Liver (tissue), 9 donors: ENCODE results near the gene DPEP3. TPM values are rescaled to one million over a fixed set of nuclear protein-coding genes. Genes with fewer than 3 reads are reported as not detected.
A peak's percentile ranks its signal among the peaks of the same experiment; 100 is the strongest.

Experiments used
- DNase-seq: peaks from one replicate; pipeline ENCODE4 v3.0.0-alpha.2; 2017; ENCODE audit warnings: low spot score
- H3K27ac ChIP-seq, 2 donors: one replicate each; pipeline ENCODE4 v1.7.0; 2013; ENCODE audit warnings: inconsistent platforms in 2 of 2, low read length in 2 of 2, control low read depth in 1 of 2, low read depth in 1 of 2, mild to moderate bottlenecking in 1 of 2
- H3K27me3 ChIP-seq, 4 donors: one replicate each; pipeline versions ENCODE4 v1.6.1 to v1.7.0; 2013; ENCODE audit warnings: low read length in 3 of 4, inconsistent platforms in 1 of 4, mild to moderate bottlenecking in 1 of 4, moderate library complexity in 1 of 4; ENCODE audit not compliant: control insufficient read depth in 4 of 4, insufficient read depth in 4 of 4
- H3K36me3 ChIP-seq, 4 donors: one replicate each; pipeline versions ENCODE4 v1.6.1 to v1.7.0; 2013; ENCODE audit warnings: low read length in 3 of 4, mild to moderate bottlenecking in 3 of 4, low read depth in 1 of 4, moderate library complexity in 1 of 4; ENCODE audit not compliant: control insufficient read depth in 4 of 4, insufficient read depth in 3 of 4
- H3K4me1 ChIP-seq, 4 donors: one replicate each; pipeline versions ENCODE4 v1.6.1 to v1.7.0; 2013; ENCODE audit warnings: low read length in 3 of 4, mild to moderate bottlenecking in 3 of 4, moderate library complexity in 1 of 4; ENCODE audit not compliant: control insufficient read depth in 4 of 4, insufficient read depth in 4 of 4
- H3K4me3 ChIP-seq, 3 donors: one replicate each; pipeline versions ENCODE4 v1.6.1 to v1.7.0; 2013; ENCODE audit warnings: low read length in 3 of 3, control low read depth in 1 of 3, low read depth in 1 of 3, mild to moderate bottlenecking in 1 of 3
- H3K9ac ChIP-seq, 2 donors: one replicate each; pipeline ENCODE4 v1.7.0; 2013; ENCODE audit warnings: low read length in 2 of 2, mild to moderate bottlenecking in 2 of 2, moderate library complexity in 2 of 2, control low read depth in 1 of 2, low read depth in 1 of 2
- H3K9me3 ChIP-seq, 4 donors: one replicate each; pipeline versions ENCODE4 v1.6.1 to v1.7.0; 2013; ENCODE audit warnings: low read length in 3 of 4; ENCODE audit not compliant: control insufficient read depth in 4 of 4
- EGR1 ChIP-seq, 2 donors: IDR thresholded peaks; 2 replicates each; pipeline ENCODE4 v1.6.1; 2016 to 2018; ENCODE audit warnings: antibody characterized with exemption in 2 of 2, low read depth in 2 of 2
- FOXA1 ChIP-seq: IDR thresholded peaks from 2 replicates; pipeline ENCODE4 v1.6.1; 2016; ENCODE audit warnings: antibody characterized with exemption
- FOXA2 ChIP-seq: IDR thresholded peaks from 2 replicates; pipeline ENCODE4 v1.6.1; 2016; ENCODE audit warnings: antibody characterized with exemption
- GABPA ChIP-seq, 2 donors: IDR thresholded peaks in 1 of 2; conservative IDR thresholded peaks in 1 of 2; 2 replicates each; pipeline ENCODE4 v1.6.1; 2016; ENCODE audit warnings: antibody characterized with exemption in 2 of 2, mild to moderate bottlenecking in 1 of 2, moderate library complexity in 1 of 2
- HNF4A ChIP-seq, 2 donors: conservative IDR thresholded peaks; 2 replicates each; pipeline ENCODE4 v1.6.1; 2016; ENCODE audit warnings: antibody characterized with exemption in 2 of 2, mild to moderate bottlenecking in 2 of 2
- HNF4G ChIP-seq: IDR thresholded peaks from 2 replicates; pipeline ENCODE4 v1.6.1; 2016; ENCODE audit warnings: antibody characterized with exemption
- JUND ChIP-seq, 2 donors: IDR thresholded peaks; 2 replicates each; pipeline ENCODE4 v1.6.1; 2016; ENCODE audit warnings: antibody characterized with exemption in 2 of 2
- NR2F2 ChIP-seq: IDR thresholded peaks from 2 replicates; pipeline ENCODE4 v1.6.1; 2016; ENCODE audit warnings: antibody characterized with exemption
- RAD21 ChIP-seq, 2 donors: IDR thresholded peaks; 2 replicates each; pipeline ENCODE4 v1.6.1; 2016; ENCODE audit warnings: antibody characterized with exemption in 2 of 2, mild to moderate bottlenecking in 2 of 2
- RXRA ChIP-seq, 2 donors: IDR thresholded peaks; 2 replicates each; pipeline ENCODE4 v1.6.1; 2017 to 2018; ENCODE audit warnings: antibody characterized with exemption in 2 of 2, mild to moderate bottlenecking in 1 of 2
- SP1 ChIP-seq: IDR thresholded peaks from 2 replicates; pipeline ENCODE4 v1.6.1; 2018; ENCODE audit warnings: antibody characterized with exemption, mild to moderate bottlenecking
- TAF1 ChIP-seq: conservative IDR thresholded peaks from 2 replicates; pipeline ENCODE4 v1.6.1; 2016; ENCODE audit warnings: antibody characterized with exemption, mild to moderate bottlenecking
- YY1 ChIP-seq: IDR thresholded peaks from 2 replicates; pipeline ENCODE4 v1.6.1; 2016; ENCODE audit warnings: antibody characterized with exemption, mild to moderate bottlenecking
- WGBS: extraction: QIAGEN DNeasy Blood & Tissue Kit; methylation state at CpG from one replicate; pipeline ENCODE4 v1.1.7; 2013; 5-methylcytosine and 5-hydroxymethylcytosine counted together
- polyA plus RNA-seq, 2 donors: library from polyadenylated mRNA; stranded (reverse) in 1 of 2; unstranded in 1 of 2; fragments of 200-250 nt in 1 of 2; fragments of >200 nt in 1 of 2; fragmentation: Nextera tagmentation in 1 of 2; extraction: Ambion mirVana in 1 of 2; gene quantifications; one replicate each; pipeline versions ENCODE4 v1.2.1 to v1.2.3, GENCODE V29; 2013 to 2015
- total RNA-seq, 2 donors: library from RNA; depleted of rRNA; stranded (reverse); fragments of >200 nt; gene quantifications; one replicate each; pipeline ENCODE4 v1.2.3, GENCODE V29; 2014
- TF ChIP-seq, protein P1 (sequence below): IDR thresholded peaks from 2 replicates; pipeline ENCODE4 v1.6.1; 2016; ENCODE audit warnings: antibody characterized with exemption
- TF ChIP-seq, protein P2 (sequence below): IDR thresholded peaks from 2 replicates; pipeline ENCODE4 v1.6.1; 2016; ENCODE audit warnings: antibody characterized with exemption
- TF ChIP-seq, protein P3 (sequence below): IDR thresholded peaks from 2 replicates; pipeline ENCODE4 v1.6.1; 2016; ENCODE audit warnings: antibody characterized with exemption, mild to moderate bottlenecking
- TF ChIP-seq, protein P4 (sequence below): fragments of 150-350 bp; IDR thresholded peaks from 2 replicates; pipeline ENCODE4 v1.5.1; 2017; ENCODE audit warnings: improper control_type of control experiment, low read depth, low read length; ENCODE audit not compliant: missing input control
- TF ChIP-seq, protein P5 (sequence below): IDR thresholded peaks from 2 replicates; pipeline ENCODE4 v1.6.1; 2016; ENCODE audit warnings: antibody characterized with exemption
- donor health status: healthy.
- donor health status: healthy.
- donor health status: healthy.
- donor health status: healthy.
- donor health status: healthy.

The DPEP3 gene
- total and polyA plus RNA-seq, 4 donors, result 0.08 to 0.37 (median 0.22) TPM; not detected in 1

DNA sequence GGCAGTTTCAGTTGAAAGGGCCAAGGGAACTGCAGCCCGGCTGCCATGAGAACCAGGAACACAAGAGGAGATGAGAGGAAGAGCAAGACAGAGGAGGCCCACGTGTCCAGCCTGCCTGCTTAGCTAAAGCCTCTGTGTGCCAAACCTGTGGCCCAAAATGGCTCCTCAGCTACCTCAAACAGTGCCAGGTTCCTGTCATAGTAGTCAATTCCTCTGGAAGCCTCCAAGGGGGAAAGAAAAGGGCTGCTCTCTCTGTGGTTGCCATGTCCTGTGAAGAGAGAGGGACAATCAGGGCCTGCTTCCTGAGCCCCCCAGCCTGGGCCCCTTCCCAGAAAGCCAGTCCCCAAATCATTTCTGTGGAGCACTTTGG lies 17.0 kb downstream of the DPEP3 start:
- H3K4me3 ChIP-seq, result no peak overlapping the region
- no peaks in the 10 kb centered on the region for H3K27me3 ChIP-seq
- no peak for DNase-seq
- peaks cover 9 to 40% (median 26%) of the 10 kb centered on the region in 4 donors for H3K4me1 ChIP-seq
- no peak overlapping the region for H3K27ac ChIP-seq
- peaks cover 0 to 6% (median 2%) of the 10 kb centered on the region in 4 donors for H3K36me3 ChIP-seq
- TF ChIP-seq FOXA2 (no peak), YY1 (no peak), FOXA1 (no peak), RXRA (IDR thresholded peaks at IDR 0.05) (no peak), TAF1 (no peak)
- TF ChIP-seq, protein P1, sequence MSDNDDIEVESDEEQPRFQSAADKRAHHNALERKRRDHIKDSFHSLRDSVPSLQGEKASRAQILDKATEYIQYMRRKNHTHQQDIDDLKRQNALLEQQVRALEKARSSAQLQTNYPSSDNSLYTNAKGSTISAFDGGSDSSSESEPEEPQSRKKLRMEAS, result no peak
- no peak overlapping the region for H3K9ac ChIP-seq
- WGBS, result 76% methylated on average over 2 of the region's 2 CpGs
- no peaks in the 10 kb centered on the region for H3K9me3 ChIP-seq

DNA sequence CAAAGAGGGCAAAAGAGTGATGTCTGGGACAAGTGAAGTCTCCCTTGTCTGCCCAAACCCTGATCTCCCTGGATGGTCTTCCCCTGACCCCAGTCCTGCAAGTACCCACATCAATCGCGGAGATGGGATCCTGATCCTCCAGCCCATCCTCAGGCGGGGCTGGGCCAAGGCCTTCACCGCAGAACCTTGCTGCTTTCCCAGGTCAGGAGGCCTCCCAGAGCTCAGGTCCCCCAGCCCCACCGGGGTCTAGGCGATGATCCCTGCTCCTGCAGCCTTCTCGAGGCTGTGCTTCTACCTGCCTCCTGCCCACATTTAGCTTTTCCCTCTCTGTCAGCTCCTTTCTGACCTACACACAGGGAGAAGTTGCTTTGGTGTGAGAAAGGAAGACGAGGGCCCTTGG lies 18.2 kb downstream of the DPEP3 start:
- Histone ChIP-seq H3K27ac (peak overlapping the region; percentile 27), H3K9ac (no peak overlapping the region), H3K36me3 (peaks cover 0 to 13% (median 3%) of the 10 kb centered on the region in 4 donors), H3K4me1 (peaks cover 9 to 33% (median 20%) of the 10 kb centered on the region in 4 donors), H3K9me3 (no peaks in the 10 kb centered on the region), H3K4me3 (no peak overlapping the region), H3K27me3 (no peaks in the 10 kb centered on the region)
- TF ChIP-seq YY1, result no peak
- no peak for TF ChIP-seq JUND (IDR thresholded peaks at IDR 0.05)
- TF ChIP-seq, protein P2, sequence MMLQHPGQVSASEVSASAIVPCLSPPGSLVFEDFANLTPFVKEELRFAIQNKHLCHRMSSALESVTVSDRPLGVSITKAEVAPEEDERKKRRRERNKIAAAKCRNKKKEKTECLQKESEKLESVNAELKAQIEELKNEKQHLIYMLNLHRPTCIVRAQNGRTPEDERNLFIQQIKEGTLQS, result no peak
- TF ChIP-seq, protein P3, sequence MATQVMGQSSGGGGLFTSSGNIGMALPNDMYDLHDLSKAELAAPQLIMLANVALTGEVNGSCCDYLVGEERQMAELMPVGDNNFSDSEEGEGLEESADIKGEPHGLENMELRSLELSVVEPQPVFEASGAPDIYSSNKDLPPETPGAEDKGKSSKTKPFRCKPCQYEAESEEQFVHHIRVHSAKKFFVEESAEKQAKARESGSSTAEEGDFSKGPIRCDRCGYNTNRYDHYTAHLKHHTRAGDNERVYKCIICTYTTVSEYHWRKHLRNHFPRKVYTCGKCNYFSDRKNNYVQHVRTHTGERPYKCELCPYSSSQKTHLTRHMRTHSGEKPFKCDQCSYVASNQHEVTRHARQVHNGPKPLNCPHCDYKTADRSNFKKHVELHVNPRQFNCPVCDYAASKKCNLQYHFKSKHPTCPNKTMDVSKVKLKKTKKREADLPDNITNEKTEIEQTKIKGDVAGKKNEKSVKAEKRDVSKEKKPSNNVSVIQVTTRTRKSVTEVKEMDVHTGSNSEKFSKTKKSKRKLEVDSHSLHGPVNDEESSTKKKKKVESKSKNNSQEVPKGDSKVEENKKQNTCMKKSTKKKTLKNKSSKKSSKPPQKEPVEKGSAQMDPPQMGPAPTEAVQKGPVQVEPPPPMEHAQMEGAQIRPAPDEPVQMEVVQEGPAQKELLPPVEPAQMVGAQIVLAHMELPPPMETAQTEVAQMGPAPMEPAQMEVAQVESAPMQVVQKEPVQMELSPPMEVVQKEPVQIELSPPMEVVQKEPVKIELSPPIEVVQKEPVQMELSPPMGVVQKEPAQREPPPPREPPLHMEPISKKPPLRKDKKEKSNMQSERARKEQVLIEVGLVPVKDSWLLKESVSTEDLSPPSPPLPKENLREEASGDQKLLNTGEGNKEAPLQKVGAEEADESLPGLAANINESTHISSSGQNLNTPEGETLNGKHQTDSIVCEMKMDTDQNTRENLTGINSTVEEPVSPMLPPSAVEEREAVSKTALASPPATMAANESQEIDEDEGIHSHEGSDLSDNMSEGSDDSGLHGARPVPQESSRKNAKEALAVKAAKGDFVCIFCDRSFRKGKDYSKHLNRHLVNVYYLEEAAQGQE, result no peak
- TF ChIP-seq GABPA (IDR thresholded peaks at IDR 0.05 in 1 of 2, conservative IDR thresholded peaks at IDR 0.05 in 1 of 2), result no peak
- TF ChIP-seq, protein P4, sequence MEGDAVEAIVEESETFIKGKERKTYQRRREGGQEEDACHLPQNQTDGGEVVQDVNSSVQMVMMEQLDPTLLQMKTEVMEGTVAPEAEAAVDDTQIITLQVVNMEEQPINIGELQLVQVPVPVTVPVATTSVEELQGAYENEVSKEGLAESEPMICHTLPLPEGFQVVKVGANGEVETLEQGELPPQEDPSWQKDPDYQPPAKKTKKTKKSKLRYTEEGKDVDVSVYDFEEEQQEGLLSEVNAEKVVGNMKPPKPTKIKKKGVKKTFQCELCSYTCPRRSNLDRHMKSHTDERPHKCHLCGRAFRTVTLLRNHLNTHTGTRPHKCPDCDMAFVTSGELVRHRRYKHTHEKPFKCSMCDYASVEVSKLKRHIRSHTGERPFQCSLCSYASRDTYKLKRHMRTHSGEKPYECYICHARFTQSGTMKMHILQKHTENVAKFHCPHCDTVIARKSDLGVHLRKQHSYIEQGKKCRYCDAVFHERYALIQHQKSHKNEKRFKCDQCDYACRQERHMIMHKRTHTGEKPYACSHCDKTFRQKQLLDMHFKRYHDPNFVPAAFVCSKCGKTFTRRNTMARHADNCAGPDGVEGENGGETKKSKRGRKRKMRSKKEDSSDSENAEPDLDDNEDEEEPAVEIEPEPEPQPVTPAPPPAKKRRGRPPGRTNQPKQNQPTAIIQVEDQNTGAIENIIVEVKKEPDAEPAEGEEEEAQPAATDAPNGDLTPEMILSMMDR, result no peak
- TF ChIP-seq HNF4A (conservative IDR thresholded peaks at IDR 0.05), result no peak
- no peak for TF ChIP-seq RXRA (IDR thresholded peaks at IDR 0.05)
- no peak for TF ChIP-seq RAD21 (IDR thresholded peaks at IDR 0.05)
- TF ChIP-seq, protein P1, result no peak
- TF ChIP-seq FOXA1, result no peak
- TF ChIP-seq NR2F2, result no peak
- TF ChIP-seq HNF4G, result no peak
- TF ChIP-seq TAF1, result no peak
- no peak for TF ChIP-seq EGR1 (IDR thresholded peaks at IDR 0.05; ENCODE audit: low read depth in 2 of 2)
- no peak for TF ChIP-seq SP1
- TF ChIP-seq, protein P5, sequence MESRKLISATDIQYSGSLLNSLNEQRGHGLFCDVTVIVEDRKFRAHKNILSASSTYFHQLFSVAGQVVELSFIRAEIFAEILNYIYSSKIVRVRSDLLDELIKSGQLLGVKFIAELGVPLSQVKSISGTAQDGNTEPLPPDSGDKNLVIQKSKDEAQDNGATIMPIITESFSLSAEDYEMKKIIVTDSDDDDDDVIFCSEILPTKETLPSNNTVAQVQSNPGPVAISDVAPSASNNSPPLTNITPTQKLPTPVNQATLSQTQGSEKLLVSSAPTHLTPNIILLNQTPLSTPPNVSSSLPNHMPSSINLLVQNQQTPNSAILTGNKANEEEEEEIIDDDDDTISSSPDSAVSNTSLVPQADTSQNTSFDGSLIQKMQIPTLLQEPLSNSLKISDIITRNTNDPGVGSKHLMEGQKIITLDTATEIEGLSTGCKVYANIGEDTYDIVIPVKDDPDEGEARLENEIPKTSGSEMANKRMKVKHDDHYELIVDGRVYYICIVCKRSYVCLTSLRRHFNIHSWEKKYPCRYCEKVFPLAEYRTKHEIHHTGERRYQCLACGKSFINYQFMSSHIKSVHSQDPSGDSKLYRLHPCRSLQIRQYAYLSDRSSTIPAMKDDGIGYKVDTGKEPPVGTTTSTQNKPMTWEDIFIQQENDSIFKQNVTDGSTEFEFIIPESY, result no peak
- 93% methylated on average over 8 of the region's 8 CpGs for WGBS
- no peak for DNase-seq
